ENCODE measurements around the gene RAB11FIP4.

DNA sequence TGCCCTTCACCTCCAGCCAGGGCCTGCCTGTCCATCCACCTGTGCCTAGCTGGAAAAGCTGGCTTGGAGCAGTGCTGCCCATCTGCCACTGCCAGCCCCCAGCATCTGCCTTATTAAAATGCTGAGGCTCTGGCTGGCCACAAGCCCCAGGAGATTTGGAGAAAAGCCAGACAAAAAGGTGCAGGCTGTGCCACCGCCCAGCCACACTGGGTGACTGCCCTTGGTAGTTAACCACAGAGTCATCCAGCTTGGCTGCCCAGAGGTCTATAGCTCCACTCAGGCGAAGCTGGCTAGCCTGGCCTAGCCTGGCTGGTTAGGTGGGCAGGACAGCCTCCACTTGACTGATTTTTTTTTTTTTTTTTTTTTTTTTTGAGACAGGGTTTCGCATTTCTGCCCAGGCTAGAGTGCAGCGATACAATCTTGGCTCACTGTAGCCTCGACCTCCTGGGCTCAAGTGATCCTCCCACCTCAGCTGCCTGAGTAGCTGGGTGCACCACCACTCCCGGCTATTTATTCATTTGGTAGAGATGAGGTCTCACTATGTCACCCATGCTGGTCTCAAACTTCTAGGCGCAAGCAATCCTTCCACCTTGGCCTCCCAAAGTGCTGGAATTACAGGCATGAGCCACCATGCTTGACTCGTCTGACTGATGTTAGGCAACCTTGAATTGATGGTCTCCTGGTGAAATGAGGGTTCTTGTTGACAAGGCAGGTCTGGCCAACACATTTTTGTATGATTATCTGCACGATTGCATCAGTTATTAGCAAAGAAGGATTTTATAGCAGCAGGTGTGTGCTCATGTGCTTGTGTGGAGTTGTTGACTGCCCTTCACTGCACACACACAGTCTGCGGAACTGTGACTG, 103.8 kb downstream of the RAB11FIP4 start:
- TF ChIP-seq, protein P1, sequence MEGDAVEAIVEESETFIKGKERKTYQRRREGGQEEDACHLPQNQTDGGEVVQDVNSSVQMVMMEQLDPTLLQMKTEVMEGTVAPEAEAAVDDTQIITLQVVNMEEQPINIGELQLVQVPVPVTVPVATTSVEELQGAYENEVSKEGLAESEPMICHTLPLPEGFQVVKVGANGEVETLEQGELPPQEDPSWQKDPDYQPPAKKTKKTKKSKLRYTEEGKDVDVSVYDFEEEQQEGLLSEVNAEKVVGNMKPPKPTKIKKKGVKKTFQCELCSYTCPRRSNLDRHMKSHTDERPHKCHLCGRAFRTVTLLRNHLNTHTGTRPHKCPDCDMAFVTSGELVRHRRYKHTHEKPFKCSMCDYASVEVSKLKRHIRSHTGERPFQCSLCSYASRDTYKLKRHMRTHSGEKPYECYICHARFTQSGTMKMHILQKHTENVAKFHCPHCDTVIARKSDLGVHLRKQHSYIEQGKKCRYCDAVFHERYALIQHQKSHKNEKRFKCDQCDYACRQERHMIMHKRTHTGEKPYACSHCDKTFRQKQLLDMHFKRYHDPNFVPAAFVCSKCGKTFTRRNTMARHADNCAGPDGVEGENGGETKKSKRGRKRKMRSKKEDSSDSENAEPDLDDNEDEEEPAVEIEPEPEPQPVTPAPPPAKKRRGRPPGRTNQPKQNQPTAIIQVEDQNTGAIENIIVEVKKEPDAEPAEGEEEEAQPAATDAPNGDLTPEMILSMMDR (IDR thresholded peaks at IDR 0.05) = no peak
- TF ChIP-seq POLR2A (IDR thresholded peaks at IDR 0.05) = no peak
